Upper lobe of left lung (tissue), 6 donors: ENCODE results near the gene PTGER2. TPM values are rescaled to one million over a fixed set of nuclear protein-coding genes. Genes with fewer than 3 reads are reported as not detected.

Source experiments
- ATAC-seq, 2 donors: fragments of 200-7000 bp; cut with Tn5 transposase; one replicate each; pipeline ENCODE4 v1.9.1; 2022; ENCODE audit warnings: mild to moderate bottlenecking in 2 of 2, moderate library complexity in 2 of 2; ENCODE audit not compliant: low FRiP score in 2 of 2
- DNase-seq, 2 donors: peaks; one replicate each; pipeline ENCODE4 v3.0.0-alpha.2; 2019 to 2020
- H3K27ac ChIP-seq, 4 donors: fragments of 200-600 bp; sonication (generic); one replicate each; pipeline ENCODE4 v1.5.1; 2016 to 2019
- H3K27me3 ChIP-seq, 4 donors: fragments of 200-600 bp; sonication (generic); one replicate each; pipeline ENCODE4 v1.5.1; 2017 to 2019
- H3K36me3 ChIP-seq, 4 donors: fragments of 200-600 bp; sonication (generic); one replicate each; pipeline ENCODE4 v1.5.1; 2016 to 2019
- H3K4me1 ChIP-seq, 4 donors: fragments of 200-600 bp; sonication (generic); one replicate each; pipeline ENCODE4 v1.5.1; 2018 to 2019
- H3K4me3 ChIP-seq, 4 donors: fragments of 200-600 bp; sonication (generic); one replicate each; pipeline ENCODE4 v1.5.1; 2017 to 2019; ENCODE audit warnings: mild to moderate bottlenecking in 2 of 4, moderate library complexity in 1 of 4
- H3K9me3 ChIP-seq, 4 donors: fragments of 200-600 bp; sonication (generic); one replicate each; pipeline ENCODE4 v1.5.1; 2018 to 2019
- CTCF ChIP-seq, 6 experiments: fragments of 450-650 bp in 4 of 6; fragments of 200-600 bp in 2 of 6; sonication (generic) in 2 of 6; IDR thresholded peaks; one replicate each; pipeline ENCODE4 v1.5.1; 2016 to 2019; ENCODE audit warnings: antibody characterized with exemption in 6 of 6
- EP300 ChIP-seq, 4 donors: sonication (generic); formaldehyde crosslinking; IDR thresholded peaks; one replicate each; pipeline ENCODE4 v1.5.1; 2017; ENCODE audit warnings: antibody characterized with exemption in 4 of 4, control low read depth in 2 of 4
- POLR2A ChIP-seq, 4 donors: fragments of 450-650 bp; IDR thresholded peaks; one replicate each; pipeline ENCODE4 v1.5.1; 2016 to 2017; ENCODE audit warnings: antibody characterized with exemption in 4 of 4, mild to moderate bottlenecking in 2 of 4
- POLR2AphosphoS5 ChIP-seq, 2 donors: sonication (generic); formaldehyde crosslinking; IDR thresholded peaks; one replicate each; pipeline ENCODE4 v1.5.1; 2017; ENCODE audit warnings: antibody characterized with exemption in 2 of 2
- WGBS, 2 donors: methylation state at CpG; one replicate each; pipeline ENCODE4 v1.1.5; 2017 to 2018; 5-methylcytosine and 5-hydroxymethylcytosine counted together
- total RNA-seq, 6 donors: library from RNA; depleted of rRNA in 4 of 6; stranded (reverse); fragments of >200 nt in 4 of 6; gene quantifications; one replicate each; pipeline versions ENCODE4 v1.1.0 to v1.2.1, GENCODE V29; 2016 to 2021
- donor health status: DM: no; HTN: no; CAD: no; lungs with moderate emphysema.
- donor health status: DM: no; HTN: yes; CAD: no; lungs with severe emphysema.

Gene PTGER2
- total RNA-seq, 6 donors from 2014 or later: 1.6 to 10.5 (median 8.5) TPM

DNA sequence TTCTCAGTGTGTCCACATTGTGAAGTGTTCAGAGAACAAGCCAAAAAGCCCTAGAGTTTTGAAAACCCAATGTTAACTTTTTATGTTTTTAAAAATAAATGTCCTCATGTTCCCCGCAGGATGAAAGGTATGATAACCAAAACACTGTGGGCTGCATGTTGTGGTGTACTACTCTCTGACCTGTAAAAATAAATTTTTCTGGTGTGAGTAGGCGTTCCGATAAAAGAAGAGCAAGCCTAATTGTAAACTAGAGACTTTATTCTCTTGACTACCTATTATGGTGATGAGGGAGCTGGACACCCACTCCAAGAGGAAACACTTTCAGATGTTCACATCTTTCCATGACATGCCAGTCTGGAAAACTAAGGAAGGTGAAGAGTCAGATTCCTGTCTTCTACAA, 18.2 kb downstream of the PTGER2 start:
- no peak for TF ChIP-seq EP300 (IDR thresholded peaks at IDR 0.05)
- TF ChIP-seq POLR2AphosphoS5 (IDR thresholded peaks at IDR 0.05): no peak
- TF ChIP-seq POLR2A (IDR thresholded peaks at IDR 0.05): no peak
- no peak for TF ChIP-seq CTCF (IDR thresholded peaks at IDR 0.05)
- peaks cover 4 to 8% (median 5%) of the 10 kb centered on the region in 4 donors for H3K4me1 ChIP-seq
- H3K27me3 ChIP-seq: no peaks in the 10 kb centered on the region
- 78 to 82% methylated on average over 3 of the region's 3 CpGs for WGBS, 2 donors
- no peaks in the 10 kb centered on the region for H3K9me3 ChIP-seq
- ATAC-seq (no peak), DNase-seq (no peak)
- no peaks in the 10 kb centered on the region for H3K36me3 ChIP-seq
- no peak overlapping the region for H3K27ac ChIP-seq
- no peak overlapping the region for H3K4me3 ChIP-seq

- 71 to 80% methylated on average over 5 of the region's 5 CpGs for WGBS, 2 donors
Observed at GRCh38 chr14:52333108-52333507, 19.0 kb downstream of the PTGER2 start.

DNA sequence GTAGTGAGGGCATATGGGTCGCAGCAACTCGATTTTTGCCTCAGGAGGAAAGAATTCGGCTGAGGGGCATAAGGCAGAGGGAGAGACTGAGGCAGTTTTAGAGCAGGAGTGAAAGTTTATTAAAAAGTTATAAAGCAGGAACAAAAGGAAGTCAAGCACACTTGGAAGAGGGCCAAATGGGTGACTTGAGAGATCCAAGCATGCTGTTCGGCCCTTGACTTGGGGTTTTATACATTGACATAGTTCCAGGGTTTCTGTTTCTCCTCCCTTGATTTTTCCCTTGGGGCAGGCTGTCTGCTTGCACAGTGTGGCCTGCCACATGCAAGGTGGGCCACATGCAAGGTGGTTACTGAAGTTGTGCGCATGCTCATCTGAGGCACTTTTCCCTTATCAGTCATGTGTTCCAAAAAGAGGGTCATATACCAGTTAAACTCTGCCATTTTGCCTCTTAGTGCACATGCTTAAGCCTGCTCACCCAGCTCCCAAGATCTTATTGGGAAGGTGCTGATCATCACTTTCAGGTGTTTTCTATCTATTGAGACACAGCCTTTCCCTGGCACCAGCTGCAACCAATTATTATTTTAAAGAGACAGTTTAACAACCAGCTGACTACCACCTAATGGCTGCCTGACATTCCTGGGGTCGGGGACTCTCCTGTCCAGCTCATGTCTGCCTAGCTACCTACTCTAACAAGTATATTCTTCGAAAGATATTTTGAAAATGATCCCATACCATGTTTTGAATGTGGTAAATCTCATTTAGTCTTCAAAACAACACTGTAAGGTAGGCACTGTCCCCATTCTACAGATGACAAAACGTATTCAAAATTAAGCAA, 19.9 kb downstream of the PTGER2 start:
- ATAC-seq (no peak), DNase-seq (peak in 1 of 2 donors; percentile 34)
- H3K9me3 ChIP-seq: no peaks in the 10 kb centered on the region
- no peak overlapping the region for H3K4me3 ChIP-seq
- H3K36me3 ChIP-seq: no peaks in the 10 kb centered on the region
- no peaks in the 10 kb centered on the region for H3K27me3 ChIP-seq
- no peak for TF ChIP-seq CTCF (IDR thresholded peaks at IDR 0.05)
- no peak for TF ChIP-seq EP300 (IDR thresholded peaks at IDR 0.05)
- no peak for TF ChIP-seq POLR2A (IDR thresholded peaks at IDR 0.05)
- TF ChIP-seq POLR2AphosphoS5 (IDR thresholded peaks at IDR 0.05): no peak
- no peak overlapping the region for H3K27ac ChIP-seq
- 69 to 81% methylated on average over 8 of the region's 8 CpGs for WGBS, 2 donors
- H3K4me1 ChIP-seq: no peaks in the 10 kb centered on the region

More at GRCh38 chr14:52333108-52333507, 19.0 kb downstream of the PTGER2 start:
- DNase-seq (no peak), ATAC-seq (no peak)
- TF ChIP-seq POLR2AphosphoS5 (IDR thresholded peaks at IDR 0.05) (no peak), CTCF (IDR thresholded peaks at IDR 0.05) (no peak), EP300 (IDR thresholded peaks at IDR 0.05) (no peak), POLR2A (IDR thresholded peaks at IDR 0.05) (no peak)
- Histone ChIP-seq H3K27ac (no peak overlapping the region), H3K27me3 (no peaks in the 10 kb centered on the region), H3K36me3 (no peaks in the 10 kb centered on the region), H3K4me1 (peaks cover 0 to 3% (median 0%) of the 10 kb centered on the region in 4 donors), H3K9me3 (no peaks in the 10 kb centered on the region), H3K4me3 (no peak overlapping the region)

- no peaks in the 10 kb centered on the region for H3K36me3 ChIP-seq
- TF ChIP-seq EP300 (IDR thresholded peaks at IDR 0.05) (no peak), POLR2A (IDR thresholded peaks at IDR 0.05) (no peak), POLR2AphosphoS5 (IDR thresholded peaks at IDR 0.05) (no peak), CTCF (IDR thresholded peaks at IDR 0.05) (no peak)
- 70 to 75% methylated on average over 2 of the region's 2 CpGs for WGBS, 2 donors
- no peak overlapping the region for H3K27ac ChIP-seq
- DNase-seq (no peak), ATAC-seq (no peak)
- H3K27me3 ChIP-seq: no peaks in the 10 kb centered on the region
- no peaks in the 10 kb centered on the region for H3K9me3 ChIP-seq
- no peaks in the 10 kb centered on the region for H3K4me1 ChIP-seq
- H3K4me3 ChIP-seq: no peak overlapping the region
Observed at GRCh38 chr14:52336241-52336640, 22.1 kb downstream of the PTGER2 start.
